GM20000 (cell line): Measurements from ENCODE around the gene KLK3.

ENCODE experiments used
- DNase-seq: peaks from one replicate; pipeline ENCODE4 v3.0.0; 2012; ENCODE audit warnings: low spot score
- TF ChIP-seq, protein P1 (sequence below): IDR thresholded peaks from 2 replicates; pipeline ENCODE4 v1.5.1; 2012; ENCODE audit warnings: mild to moderate bottlenecking, control low read depth; ENCODE audit errors: extremely low read depth, missing control alignments

Gene KLK3

DNA sequence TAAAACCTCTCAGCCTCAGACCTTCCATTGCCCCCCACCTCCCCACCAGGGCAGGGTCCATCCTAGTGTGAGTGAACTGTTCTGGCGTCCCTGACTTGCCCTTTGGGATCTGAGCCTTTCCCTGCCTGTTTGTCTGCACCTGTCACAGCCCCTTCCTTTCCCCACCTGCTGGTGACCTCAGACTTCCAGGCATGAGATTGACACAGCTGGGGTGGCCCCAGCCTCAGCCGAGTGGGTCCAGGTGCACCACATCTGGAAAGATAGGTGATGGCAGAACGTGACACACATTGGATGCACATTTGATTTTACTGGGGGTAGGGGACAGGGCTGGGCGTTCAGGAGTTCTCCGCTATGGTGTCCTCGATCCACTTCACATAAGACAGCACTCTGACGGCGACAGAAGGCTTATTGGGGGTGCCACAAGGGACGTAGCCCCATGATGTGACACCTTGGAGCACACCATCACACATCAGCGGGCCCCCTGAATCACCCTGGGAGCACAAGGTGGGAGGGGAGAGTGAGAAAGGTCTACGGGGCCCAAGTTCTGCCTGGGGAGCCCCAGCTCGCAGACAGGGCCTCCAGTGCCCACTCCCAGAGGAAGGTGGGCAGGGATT, 35.7 kb upstream of the KLK3 start:
- DNase-seq = no peak
- TF ChIP-seq, protein P1, sequence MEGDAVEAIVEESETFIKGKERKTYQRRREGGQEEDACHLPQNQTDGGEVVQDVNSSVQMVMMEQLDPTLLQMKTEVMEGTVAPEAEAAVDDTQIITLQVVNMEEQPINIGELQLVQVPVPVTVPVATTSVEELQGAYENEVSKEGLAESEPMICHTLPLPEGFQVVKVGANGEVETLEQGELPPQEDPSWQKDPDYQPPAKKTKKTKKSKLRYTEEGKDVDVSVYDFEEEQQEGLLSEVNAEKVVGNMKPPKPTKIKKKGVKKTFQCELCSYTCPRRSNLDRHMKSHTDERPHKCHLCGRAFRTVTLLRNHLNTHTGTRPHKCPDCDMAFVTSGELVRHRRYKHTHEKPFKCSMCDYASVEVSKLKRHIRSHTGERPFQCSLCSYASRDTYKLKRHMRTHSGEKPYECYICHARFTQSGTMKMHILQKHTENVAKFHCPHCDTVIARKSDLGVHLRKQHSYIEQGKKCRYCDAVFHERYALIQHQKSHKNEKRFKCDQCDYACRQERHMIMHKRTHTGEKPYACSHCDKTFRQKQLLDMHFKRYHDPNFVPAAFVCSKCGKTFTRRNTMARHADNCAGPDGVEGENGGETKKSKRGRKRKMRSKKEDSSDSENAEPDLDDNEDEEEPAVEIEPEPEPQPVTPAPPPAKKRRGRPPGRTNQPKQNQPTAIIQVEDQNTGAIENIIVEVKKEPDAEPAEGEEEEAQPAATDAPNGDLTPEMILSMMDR = no peak

DNA sequence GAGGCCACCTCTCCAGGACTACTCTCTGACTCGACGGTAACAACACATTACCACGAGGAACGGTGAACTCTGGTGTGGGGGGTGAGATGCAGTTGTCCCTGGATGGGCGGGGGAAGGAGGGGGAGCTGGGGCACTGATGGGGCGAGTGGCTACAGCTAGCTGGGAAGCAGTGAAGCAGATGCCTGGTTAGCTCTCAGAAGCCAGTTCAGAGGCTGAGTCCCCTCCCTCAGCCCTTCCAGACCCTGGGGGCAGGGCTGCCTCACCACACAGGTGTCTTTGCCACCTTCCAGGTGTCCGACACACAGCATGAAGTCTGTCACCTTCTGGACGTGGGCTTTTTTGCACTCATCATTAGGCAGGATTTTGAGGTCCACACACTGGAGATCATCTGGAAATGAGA, 35.1 kb upstream of the KLK3 start:
- TF ChIP-seq, protein P1 = no peak
- no peak for DNase-seq

DNA sequence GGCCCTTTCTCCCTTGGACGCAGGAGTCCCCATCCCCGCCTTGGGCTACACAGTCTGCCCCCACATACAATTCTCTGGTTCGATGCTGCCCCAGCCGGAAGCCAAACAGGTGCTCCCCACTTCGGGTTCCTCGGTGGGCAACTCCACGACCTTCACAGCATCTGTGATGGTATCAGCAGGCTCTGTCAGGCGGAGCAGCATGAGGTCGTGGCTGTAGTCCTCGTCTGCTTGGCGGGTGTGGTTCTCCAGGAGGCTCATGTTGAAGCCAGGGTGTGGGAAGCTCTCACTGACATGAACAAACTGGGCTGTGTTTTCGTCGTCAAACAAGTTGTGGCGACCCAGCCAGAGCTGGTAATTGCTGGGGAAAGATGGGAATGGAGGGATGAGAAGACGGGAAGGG, 34.6 kb upstream of the KLK3 start:
- TF ChIP-seq, protein P1 = no peak
- no peak for DNase-seq

DNA sequence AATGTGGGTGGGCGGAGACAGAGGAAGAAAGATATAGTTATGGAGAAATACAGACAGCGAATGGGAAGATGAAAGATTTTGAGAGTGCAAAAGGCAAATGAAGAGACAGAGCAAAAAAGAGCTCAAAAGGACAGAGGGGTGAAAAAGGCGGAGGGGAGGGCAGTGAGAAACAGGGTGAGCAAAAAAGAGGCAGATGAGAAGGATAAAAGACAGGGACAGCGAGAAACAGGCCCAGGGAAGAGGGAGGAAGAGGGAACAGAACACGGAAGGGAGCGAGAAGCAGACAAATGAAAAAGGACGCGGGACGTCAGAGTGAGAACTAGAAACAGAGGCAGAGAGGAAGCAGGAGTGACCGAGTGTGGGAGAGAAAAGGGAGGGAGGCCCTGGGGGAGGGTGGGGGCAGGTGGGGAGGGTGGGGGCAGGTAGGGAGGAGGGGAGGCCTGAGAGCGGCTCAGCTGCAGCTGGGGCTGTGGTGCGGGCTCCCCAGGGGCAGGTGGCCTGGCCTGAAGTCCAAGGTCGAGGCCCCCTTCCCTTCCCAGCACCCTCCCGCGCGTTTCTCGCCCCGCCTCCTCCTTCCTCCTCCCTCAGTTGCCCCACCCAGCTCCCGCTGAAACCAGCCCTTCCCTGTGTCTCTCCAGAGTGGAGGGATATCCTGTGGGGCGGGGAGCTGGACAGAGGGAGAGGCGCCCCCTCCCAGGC, 34.0 kb upstream of the KLK3 start:
- DNase-seq = peak; percentile 78
- TF ChIP-seq, protein P1 = no peak

DNA sequence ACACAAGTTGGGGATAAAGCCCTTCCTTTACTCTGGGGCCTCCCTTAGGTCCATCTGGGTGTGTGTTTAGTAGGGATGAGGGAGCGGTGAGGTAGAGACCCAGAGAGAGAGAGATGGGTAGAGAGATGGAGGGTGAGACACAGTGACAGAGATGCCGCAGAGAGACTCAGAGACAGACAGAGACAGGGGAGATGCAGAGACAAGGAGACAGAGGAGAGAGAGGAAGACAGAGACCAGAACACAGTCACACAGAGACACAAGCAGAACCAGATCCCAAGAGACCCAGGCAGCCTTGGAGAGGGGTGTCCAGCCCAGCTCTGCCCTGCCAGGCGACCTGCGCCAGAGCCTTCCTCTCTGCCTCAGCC, 33.5 kb upstream of the KLK3 start:
- TF ChIP-seq, protein P1 = no peak
- no peak for DNase-seq

DNA sequence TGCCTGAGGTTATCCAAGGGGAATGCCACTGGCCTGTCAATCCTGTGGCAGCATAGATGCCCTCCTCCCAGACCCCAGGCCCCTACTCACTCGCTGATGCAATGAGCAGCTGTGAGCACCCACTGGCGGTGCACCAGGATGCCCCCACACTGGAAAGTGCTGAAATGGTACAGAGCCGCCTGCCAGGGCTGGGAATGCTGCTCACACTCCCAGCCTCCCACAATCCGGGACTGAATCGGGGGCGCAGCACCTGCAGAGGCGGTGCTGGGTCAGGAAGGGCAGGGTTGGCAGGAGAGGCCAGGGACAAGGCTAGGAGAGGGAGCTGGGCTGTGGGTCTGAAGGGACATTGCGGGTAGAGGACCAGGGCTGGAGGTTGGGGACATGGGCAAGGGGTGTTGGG, 33.1 kb upstream of the KLK3 start:
- TF ChIP-seq, protein P1 = no peak
- no peak for DNase-seq

DNA sequence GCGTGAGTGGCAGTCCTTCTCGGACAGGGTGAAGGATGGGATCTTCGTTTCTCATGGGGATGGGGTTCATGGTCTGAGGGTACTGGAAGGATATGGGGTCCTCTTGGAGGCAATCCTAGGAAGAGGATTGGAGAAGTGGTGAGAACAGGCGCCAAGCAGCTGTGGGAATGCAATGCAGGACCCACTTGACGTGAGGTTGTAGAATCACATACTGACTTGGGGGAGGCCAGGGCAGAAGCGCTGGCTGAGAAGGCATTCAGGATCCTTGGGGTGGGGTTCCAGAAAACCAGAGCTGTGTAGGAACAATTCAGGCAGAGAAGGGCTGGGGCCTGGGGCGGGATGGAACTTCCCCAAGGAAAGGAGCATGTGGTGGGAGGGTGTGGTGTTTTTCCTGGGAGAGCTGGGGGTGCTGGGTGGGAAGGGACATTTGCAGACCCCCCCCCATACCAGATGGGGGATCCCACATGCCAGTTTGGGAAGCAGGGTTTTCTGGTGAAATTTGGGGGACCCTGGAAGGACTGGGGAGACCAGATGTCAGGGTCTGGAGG, 32.0 kb upstream of the KLK3 start:
- TF ChIP-seq, protein P1 = no peak
- no peak for DNase-seq
